ENCODE results near the gene SPECC1.

- TF ChIP-seq CTCF (IDR thresholded peaks at IDR 0.05; ENCODE audit: insufficient read depth, low read depth, low read length) (no peak), EZH2 (IDR thresholded peaks at IDR 0.05; ENCODE audit: insufficient read depth, low read length) (no peak)
Measured at GRCh38 chr17:20066253-20066652, 57.1 kb downstream of the SPECC1 start.

All from astrocyte (in vitro differentiated cells and primary cell).